Measurements from ENCODE around the gene HTT.

The HTT gene

GRCh38 chr4:3168029-3168428 is 93.5 kb downstream of the HTT start:
- no peak for TF ChIP-seq CTCF (conservative IDR thresholded peaks at IDR 0.05)
- no peak overlapping the region for H3K27ac ChIP-seq

- TF ChIP-seq CTCF (conservative IDR thresholded peaks at IDR 0.05), result no peak
- H3K27ac ChIP-seq, result no peak overlapping the region; the same call in 1 of the 2 replicates
Observed at GRCh38 chr4:3174371-3175338, 100.2 kb downstream of the HTT start.

GRCh38 chr4:3176367-3177229 is 102.1 kb downstream of the HTT start:
- peak overlapping the region; percentile 55 for H3K27ac ChIP-seq
- no peak for TF ChIP-seq CTCF (conservative IDR thresholded peaks at IDR 0.05)

DNA sequence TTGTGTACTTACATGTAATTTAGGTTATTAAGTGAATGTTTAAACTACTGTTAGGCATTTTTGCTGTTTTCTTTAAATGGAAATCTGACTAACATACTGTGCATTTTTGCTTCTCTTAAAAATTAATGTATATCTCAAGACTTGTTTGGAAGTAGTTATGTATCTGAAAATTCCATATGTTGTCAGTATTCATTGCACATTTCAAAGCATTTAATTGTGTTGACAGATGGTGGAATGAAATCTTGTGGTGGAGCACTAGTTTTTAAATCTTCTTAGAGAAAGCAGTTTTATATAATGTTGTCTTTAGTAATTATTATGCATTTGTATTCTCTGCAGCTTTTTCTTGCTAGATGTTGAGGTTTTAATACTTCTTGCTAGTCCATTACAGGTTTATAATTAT is 102.9 kb downstream of the HTT start:
- no peak for TF ChIP-seq CTCF (conservative IDR thresholded peaks at IDR 0.05)

DNA sequence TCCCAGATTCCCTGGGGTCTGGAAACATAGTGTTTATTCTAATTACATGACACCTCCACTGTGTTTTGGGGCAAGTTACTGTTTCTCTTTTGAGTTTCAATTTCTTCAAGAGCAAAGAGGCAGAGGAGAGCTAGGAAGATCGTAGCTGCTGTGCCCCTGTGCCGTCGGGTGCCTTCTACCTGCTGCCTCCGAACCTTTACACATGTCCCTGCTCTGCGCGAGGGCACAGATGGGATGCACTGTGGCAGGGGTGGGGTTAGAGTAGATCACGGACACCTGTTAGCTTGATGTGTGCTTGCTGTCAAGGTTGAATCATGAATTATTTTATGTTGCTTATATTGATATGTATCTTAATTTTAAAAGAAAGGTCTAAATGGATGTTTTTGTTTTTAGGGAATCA is 103.4 kb downstream of the HTT start:
- no peak for TF ChIP-seq CTCF (conservative IDR thresholded peaks at IDR 0.05)

More for the DNA sequence above, 102.9 kb downstream of the HTT start:
- H3K27ac ChIP-seq, result peak overlapping the region; percentile 55

GRCh38 chr4:3178351-3178750 is 103.9 kb downstream of the HTT start:
- no peak overlapping the region; the same call in 1 of the 2 replicates for H3K27ac ChIP-seq
- no peak for TF ChIP-seq CTCF (conservative IDR thresholded peaks at IDR 0.05)

More for the DNA sequence above, 103.4 kb downstream of the HTT start:
- no peak overlapping the region for H3K27ac ChIP-seq

- no peak for TF ChIP-seq CTCF (conservative IDR thresholded peaks at IDR 0.05)
- H3K27ac ChIP-seq, result peak overlapping the region; percentile 49
Observed at GRCh38 chr4:3179126-3179706, 104.7 kb downstream of the HTT start.
